Esophagus muscularis mucosa (tissue), 4 donors: Measurements from ENCODE around the gene ZNF79.

Experiments
- CTCF ChIP-seq, 3 experiments: fragments of 200-600 bp in 2 of 3; fragments of 450-650 bp in 1 of 3; sonication (generic) in 2 of 3; IDR thresholded peaks; one replicate each; pipeline ENCODE4 v1.5.1; 2017 to 2019; ENCODE audit warnings: antibody characterized with exemption in 3 of 3, mild to moderate bottlenecking in 2 of 3, moderate library complexity in 1 of 3
- EP300 ChIP-seq: sonication (generic); formaldehyde crosslinking; IDR thresholded peaks from one replicate; pipeline ENCODE4 v1.6.1; 2017; ENCODE audit warnings: antibody characterized with exemption
- POLR2A ChIP-seq: fragments of 450-650 bp; IDR thresholded peaks from one replicate; pipeline ENCODE4 v1.6.1; 2017; ENCODE audit warnings: antibody characterized with exemption, moderate library complexity, mild to moderate bottlenecking, low read depth

GRCh38 chr9:127448112-127448805, 24.1 kb downstream of the ZNF79 start:
- TF ChIP-seq CTCF (IDR thresholded peaks at IDR 0.05) (no peak), POLR2A (no peak), EP300 (no peak)
